Breast epithelium (tissue), 3 donors: ENCODE data around the gene B4GALT2.

Source experiments
- POLR2A ChIP-seq: fragments of 450-650 bp; IDR thresholded peaks from one replicate; pipeline ENCODE4 v1.6.1; 2016; ENCODE audit warnings: antibody characterized with exemption, mild to moderate bottlenecking, moderate library complexity
- POLR2AphosphoS5 ChIP-seq, 3 donors: sonication (generic); formaldehyde crosslinking; IDR thresholded peaks; one replicate each; pipeline ENCODE4 v1.6.1; 2017; ENCODE audit warnings: antibody characterized with exemption in 3 of 3
- TF ChIP-seq, protein P1 (sequence below), 3 donors: fragments of 450-650 bp; IDR thresholded peaks; one replicate each; pipeline ENCODE4 v1.5.1; 2016 to 2017; ENCODE audit warnings: antibody characterized with exemption in 3 of 3, mild to moderate bottlenecking in 3 of 3, moderate library complexity in 3 of 3

- TF ChIP-seq, protein P1, sequence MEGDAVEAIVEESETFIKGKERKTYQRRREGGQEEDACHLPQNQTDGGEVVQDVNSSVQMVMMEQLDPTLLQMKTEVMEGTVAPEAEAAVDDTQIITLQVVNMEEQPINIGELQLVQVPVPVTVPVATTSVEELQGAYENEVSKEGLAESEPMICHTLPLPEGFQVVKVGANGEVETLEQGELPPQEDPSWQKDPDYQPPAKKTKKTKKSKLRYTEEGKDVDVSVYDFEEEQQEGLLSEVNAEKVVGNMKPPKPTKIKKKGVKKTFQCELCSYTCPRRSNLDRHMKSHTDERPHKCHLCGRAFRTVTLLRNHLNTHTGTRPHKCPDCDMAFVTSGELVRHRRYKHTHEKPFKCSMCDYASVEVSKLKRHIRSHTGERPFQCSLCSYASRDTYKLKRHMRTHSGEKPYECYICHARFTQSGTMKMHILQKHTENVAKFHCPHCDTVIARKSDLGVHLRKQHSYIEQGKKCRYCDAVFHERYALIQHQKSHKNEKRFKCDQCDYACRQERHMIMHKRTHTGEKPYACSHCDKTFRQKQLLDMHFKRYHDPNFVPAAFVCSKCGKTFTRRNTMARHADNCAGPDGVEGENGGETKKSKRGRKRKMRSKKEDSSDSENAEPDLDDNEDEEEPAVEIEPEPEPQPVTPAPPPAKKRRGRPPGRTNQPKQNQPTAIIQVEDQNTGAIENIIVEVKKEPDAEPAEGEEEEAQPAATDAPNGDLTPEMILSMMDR (IDR thresholded peaks at IDR 0.05) = no peak
- TF ChIP-seq POLR2AphosphoS5 (IDR thresholded peaks at IDR 0.05) = no peak
- TF ChIP-seq POLR2A = no peak
Observed at GRCh38 chr1:43980255-43981134, 1.5 kb downstream of the B4GALT2 start.
